ENCODE results near the gene PRR5.

DNA sequence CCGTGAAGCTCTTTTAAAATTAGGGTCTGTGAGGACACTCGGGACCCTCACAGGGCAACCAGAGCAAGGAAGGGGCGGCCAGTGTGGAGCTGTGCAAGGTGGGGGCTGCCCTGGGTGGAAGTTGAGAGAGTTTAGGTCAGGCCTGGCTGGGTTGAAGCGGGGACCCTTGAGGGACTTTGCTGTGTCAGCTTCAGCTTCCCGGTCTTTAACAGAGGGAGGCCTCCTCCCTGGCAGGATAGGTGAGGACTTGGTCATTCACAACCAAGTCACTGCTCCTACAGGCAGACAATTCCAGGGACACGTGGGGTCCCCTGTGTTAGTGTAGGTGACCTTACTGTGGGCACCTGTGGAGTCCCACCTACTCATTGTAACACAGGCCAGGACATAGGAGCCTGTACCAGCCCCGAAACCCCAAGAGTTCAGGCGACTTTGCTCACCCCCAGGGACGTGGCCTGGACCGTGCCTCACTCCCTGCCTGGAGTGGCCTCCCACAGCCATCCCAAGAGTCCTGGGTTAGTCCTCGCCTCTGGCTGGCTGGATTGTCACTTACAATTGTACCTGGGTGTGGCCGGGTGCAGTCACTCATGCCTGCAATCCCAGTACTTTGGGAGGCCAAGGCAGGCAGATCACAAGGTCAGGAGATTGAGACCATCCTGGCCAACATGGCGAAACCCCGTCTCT lies 31.6 kb downstream of the PRR5 start:
- TF ChIP-seq EZH2 (IDR thresholded peaks at IDR 0.05) (no peak), POLR2AphosphoS5 (IDR thresholded peaks at IDR 0.05; ENCODE audit: borderline replicate concordance, low read depth, low read length) (no peak), FOXP2 (optimal IDR thresholded peaks at IDR 0.05; ENCODE audit: control extremely low read depth, extremely low read length, insufficient read depth) (no peak)
